K562 (cell line): ENCODE data around the gene CDCA5. TPM values are rescaled to one million over a fixed set of nuclear protein-coding genes. Genes with fewer than 3 reads are reported as not detected.

Source experiments
- ATAC-seq: fragments of 200-7000 bp; cut with Tn5 transposase; 3 replicates; pipeline ENCODE4 v1.9.1; 2020; ENCODE audit warnings: moderate library complexity
- BruUV-seq: library from RNA; stranded (reverse); fragments of 400-500 nt; replicated peaks from 2 replicates; lab custom pipeline; 2021; lab: Mats Ljungman, UMichigan
- CTCF ChIA-PET: fragments of 300-600 bp; formaldehyde crosslinking; extraction: SDS; loops from one replicate; lab custom pipeline; 2021; ENCODE audit warnings: low intra/inter-chr PET ratio; lab: Yijun Ruan, JAX
- POLR2A ChIA-PET: fragments of 300-600, 350-650 bp; sonication (Branson Sonifier 250); formaldehyde crosslinking; extraction: SDS; loops from one replicate; lab custom pipeline; 2021; ENCODE audit warnings: antibody characterized with exemption, inconsistent platforms; lab: Yijun Ruan, JAX
- DNase-seq, 4 experiments: peaks; one replicate each; pipeline versions ENCODE4 v3.0.0 to v3.0.0-alpha.2; 2011 to 2018; ENCODE audit warnings: low spot score in 3 of 4, mixed read lengths in 3 of 4; ENCODE audit errors: extremely low read depth in 1 of 4
- FAIRE-seq: peaks from 2 replicates; lab custom pipeline; 2011; peaks lifted over from hg19 to GRCh38; lab: Jason Lieb, UNC
- H2AFZ ChIP-seq: 2 replicates; pipeline ENCODE4 v1.6.0; 2011; ENCODE audit warnings: low read depth, low read length, control low read depth, inconsistent platforms
- H3K27ac ChIP-seq: fragments of 200-600 bp; 3 replicates; pipeline ENCODE4 v1.8.0; 2011; ENCODE audit warnings: low read depth, mild to moderate bottlenecking, control low read depth, inconsistent platforms, low read length, moderate library complexity, mixed read lengths; ENCODE audit errors: extremely low read depth
- H3K27me3 ChIP-seq, 2 experiments: fragments of 300-600 bp in 1 of 2; 2 replicates in 1 of 2; 3 replicates in 1 of 2; pipeline versions ENCODE4 v1.6.0 to v1.8.0; 2011; ENCODE audit warnings: inconsistent platforms in 2 of 2, low read length in 2 of 2, mild to moderate bottlenecking in 1 of 2, mixed read lengths in 1 of 2, moderate library complexity in 1 of 2; ENCODE audit not compliant: control insufficient read depth in 2 of 2, insufficient read depth in 2 of 2
- H3K36me3 ChIP-seq: fragments of 300-600 bp; 3 replicates; pipeline ENCODE4 v1.8.0; 2011; ENCODE audit warnings: mild to moderate bottlenecking, low read length, inconsistent platforms; ENCODE audit not compliant: control insufficient read depth, insufficient read depth
- H3K4me1 ChIP-seq, 2 experiments: fragments of 200-600 bp in 1 of 2; replicated peaks in 1 of 2; 2 replicates in 1 of 2; 3 replicates in 1 of 2; pipeline versions ENCODE4 v1.5.1 to v1.8.0; 2011; ENCODE audit warnings: inconsistent platforms in 2 of 2, low read length in 2 of 2, mild to moderate bottlenecking in 1 of 2, mixed read lengths in 1 of 2, moderate library complexity in 1 of 2; ENCODE audit not compliant: control insufficient read depth in 2 of 2, insufficient read depth in 2 of 2
- H3K4me2 ChIP-seq: 2 replicates; pipeline ENCODE4 v1.6.1; 2011; ENCODE audit warnings: low read length, control low read depth, inconsistent platforms, mixed read lengths; ENCODE audit not compliant: insufficient read depth
- H3K4me3 ChIP-seq: fragments of 200-600 bp; sonication (generic), shearing (Covaris generic); 2 replicates; pipeline ENCODE4 v1.5.1; 2016; ENCODE audit warnings: control low read depth, inconsistent platforms
- H3K79me2 ChIP-seq: fragments of 200-600 bp; 3 replicates; pipeline ENCODE4 v1.8.0; 2011; ENCODE audit warnings: low read length, inconsistent platforms; ENCODE audit not compliant: control insufficient read depth, insufficient read depth
- H3K9ac ChIP-seq, 2 experiments: 2 replicates each; pipeline versions ENCODE4 v1.6.0 to v1.6.1; 2011; ENCODE audit warnings: low read depth in 2 of 2, low read length in 2 of 2, control low read depth in 1 of 2, inconsistent platforms in 1 of 2, mild to moderate bottlenecking in 1 of 2, mixed read lengths in 1 of 2; ENCODE audit not compliant: insufficient read depth in 1 of 2
- H3K9me1 ChIP-seq: one replicate; pipeline ENCODE4 v1.6.0; 2011; ENCODE audit warnings: inconsistent platforms, mild to moderate bottlenecking, low read length, moderate library complexity; ENCODE audit not compliant: control insufficient read depth, insufficient read depth
- H3K9me3 ChIP-seq: replicated peaks from 2 replicates; pipeline ENCODE4 v1.5.1; 2011; ENCODE audit warnings: low read depth, low read length, inconsistent platforms; ENCODE audit not compliant: control insufficient read depth, insufficient read depth
- H4K20me1 ChIP-seq: replicated peaks from 2 replicates; pipeline ENCODE4 v1.6.1; 2011; ENCODE audit warnings: low read length, inconsistent platforms, mixed read lengths; ENCODE audit not compliant: control insufficient read depth, insufficient read depth
- CTBP1 ChIP-seq: fragments of 450-650 bp; IDR thresholded peaks from 2 replicates; pipeline ENCODE4 v1.6.1; 2016; ENCODE audit warnings: borderline replicate concordance
- MTA2 ChIP-seq: fragments of 450-650 bp; IDR thresholded peaks from 2 replicates; pipeline ENCODE4 v1.6.1; 2016; ENCODE audit warnings: low read depth
- RAD51 ChIP-seq: fragments of 450-650 bp; IDR thresholded peaks from 2 replicates; pipeline ENCODE4 v1.7.1; 2016; ENCODE audit warnings: low read depth, mild to moderate bottlenecking, borderline replicate concordance
- RBM22 ChIP-seq: fragments of 200-400 bp; formaldehyde crosslinking; IDR thresholded peaks from 2 replicates; pipeline ENCODE4 v1.6.1; 2018; ENCODE audit warnings: low read length, low read depth; ENCODE audit not compliant: poor library complexity, severe bottlenecking
- RNF2 ChIP-seq: sonication (generic); IDR thresholded peaks from 2 replicates; pipeline ENCODE4 v1.6.1; 2016
- SRF ChIP-seq, 2 experiments: fragments of 250-450, 450-650 bp in 1 of 2; sonication (Bioruptor Pico) in 1 of 2; sonication (generic) in 1 of 2; formaldehyde crosslinking; IDR thresholded peaks; 2 replicates each; pipeline versions ENCODE4 v1.5.0 to v1.5.1; 2020 to 2022; ENCODE audit warnings: mild to moderate bottlenecking in 1 of 2, missing genetic modification reagents in 1 of 2
- TCF7L2 ChIP-seq: fragments of 150-350 bp; IDR thresholded peaks from 2 replicates; pipeline ENCODE4 v1.6.1; 2016; ENCODE audit warnings: low read depth, mild to moderate bottlenecking, low read length, moderate library complexity
- XRCC4 ChIP-seq: IDR thresholded peaks from one replicate; pipeline ENCODE4 v1.6.1; 2011; ENCODE audit not compliant: insufficient read depth, insufficient read length; ENCODE audit errors: extremely low read depth
- ZBTB1 ChIP-seq: sonication (generic); formaldehyde crosslinking; IDR thresholded peaks from 2 replicates; pipeline ENCODE4 v1.8.1; 2023; ENCODE audit warnings: missing genetic modification reagents, low read depth, mild to moderate bottlenecking, borderline replicate concordance
- ZC3H11A ChIP-seq: IDR thresholded peaks from 2 replicates; pipeline ENCODE4 v1.6.1; 2012; ENCODE audit warnings: low read depth, low read length, improper control_type of control experiment
- ZNF184 ChIP-seq: sonication (generic); formaldehyde crosslinking; IDR thresholded peaks from 2 replicates; pipeline ENCODE4 v1.5.0; 2020; ENCODE audit warnings: missing genetic modification reagents
- in situ Hi-C: fragments of 300-500 bp; cut with MboI; formaldehyde crosslinking; loops from 4 replicates; pipeline ENCODE4 v1.15.0; 2018; ENCODE audit warnings: inconsistent platforms, mixed read lengths
- intact Hi-C: fragments of 100-400 bp; cut with micrococcal nuclease; formaldehyde crosslinking; loops from 2 replicates; pipeline ENCODE4 v1.14.2; 2022
- polyA plus RNA-seq, 8 experiments: library from polyadenylated mRNA; depleted of rRNA in 4 of 8; stranded (reverse) in 5 of 8; unstranded in 3 of 8; fragments of >200 nt; fragmentation: Nextera tagmentation in 2 of 8; fragmentation: Illumina TruSeq in 1 of 8; extraction: Ambion mirVana in 2 of 8; extraction: Trizol in 1 of 8; gene quantifications; 2 replicates each; pipeline versions ENCODE4 v1.2.1 to v1.2.3, GENCODE V29; 2011 to 2014; ENCODE audit warnings: inconsistent platforms in 1 of 8, missing spikeins in 1 of 8
- total RNA-seq, 7 experiments: library from RNA; depleted of rRNA in 6 of 7; stranded (reverse); fragments of >200 nt in 6 of 7; fragmentation: Illumina TruSeq in 2 of 7; extraction: Trizol in 2 of 7; gene quantifications; 2 replicates each; pipeline versions ENCODE4 v1.2.1 to v1.2.3, GENCODE V29; 2011 to 2021; ENCODE audit warnings: low replicate concordance in 1 of 7
- TF ChIP-seq, protein P1 (sequence below): fragments of 250-450 bp; sonication (Bioruptor Pico); IDR thresholded peaks from 2 replicates; pipeline ENCODE4 v1.8.0; 2021; ENCODE audit warnings: moderate library complexity, mild to moderate bottlenecking, inconsistent platforms
- TF ChIP-seq, protein P2 (sequence below), 2 experiments: IDR thresholded peaks; 2 replicates each; pipeline ENCODE4 v1.6.1; 2011; ENCODE audit warnings: borderline replicate concordance in 1 of 2, control low read depth in 1 of 2, low read depth in 1 of 2, low read length in 1 of 2, mild to moderate bottlenecking in 1 of 2, mixed read lengths in 1 of 2, moderate library complexity in 1 of 2; ENCODE audit not compliant: insufficient read depth in 1 of 2, insufficient read length in 1 of 2, poor library complexity in 1 of 2, severe bottlenecking in 1 of 2; ENCODE audit errors: extremely low read depth in 1 of 2

CDCA5 gene
- total and polyA plus RNA-seq, 9 of the 15 experiments (the other 6 are each of a cell fraction or from before 2014, with no cell fraction given) = 18.9 to 94.3 (median 64.6) TPM

DNA sequence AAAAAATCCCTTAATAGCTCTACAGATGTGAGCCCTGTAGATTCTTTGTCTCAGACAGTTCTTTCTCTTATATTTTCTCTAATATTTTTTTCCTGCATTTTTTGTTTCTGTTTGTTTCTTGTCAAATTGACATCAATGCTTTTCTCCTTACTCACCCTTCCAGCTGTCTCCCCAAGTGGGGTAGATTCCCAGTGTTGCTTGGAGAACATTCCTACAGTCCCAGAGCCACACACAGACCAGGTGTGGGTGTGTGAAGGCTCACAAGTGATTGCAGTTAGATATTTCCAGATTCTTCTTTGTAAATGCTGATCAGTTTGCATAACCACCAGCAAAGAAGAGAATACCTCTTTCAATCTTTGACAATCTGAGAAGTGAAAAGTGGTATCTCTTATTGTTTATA, 19.6 kb upstream of the CDCA5 start:
- Histone ChIP-seq H3K4me2 (no peak overlapping the region), H3K9me3 (no peaks in the 10 kb centered on the region), H2AFZ (no peak overlapping the region), H3K27me3 (no peaks in the 10 kb centered on the region), H3K9me1 (no peaks in the 10 kb centered on the region), H3K4me3 (no peak overlapping the region), H3K36me3 (peaks cover 25% of the 10 kb centered on the region; the same call in 2 of the 3 replicates), H3K4me1 (peaks cover under 1 to 3% of the 10 kb centered on the region in 2 experiments; a peak in 3 of 5 replicates), H3K27ac (no peak overlapping the region), H3K79me2 (peaks cover 7% of the 10 kb centered on the region; the same call in 1 of the 3 replicates), H3K9ac (no peak overlapping the region), H4K20me1 (no peaks in the 10 kb centered on the region)
- intact Hi-C loops (no loop called here), in situ Hi-C loops (no loop called here)
- TF ChIP-seq XRCC4 (no peak), RNF2 (no peak), ZC3H11A (no peak), ZBTB1 (no peak), TCF7L2 (no peak), ZNF184 (CRISPR knock-in tag) (no peak), RBM22 (no peak), MTA2 (no peak), CTBP1 (no peak), SRF (CRISPR knock-in tag; IDR thresholded peaks at IDR 0.05) (no peak), RAD51 (no peak)
- TF ChIP-seq, protein P1, sequence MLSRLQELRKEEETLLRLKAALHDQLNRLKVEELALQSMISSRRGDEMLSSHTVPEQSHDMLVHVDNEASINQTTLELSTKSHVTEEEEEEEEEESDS = no peak
- TF ChIP-seq, protein P2, sequence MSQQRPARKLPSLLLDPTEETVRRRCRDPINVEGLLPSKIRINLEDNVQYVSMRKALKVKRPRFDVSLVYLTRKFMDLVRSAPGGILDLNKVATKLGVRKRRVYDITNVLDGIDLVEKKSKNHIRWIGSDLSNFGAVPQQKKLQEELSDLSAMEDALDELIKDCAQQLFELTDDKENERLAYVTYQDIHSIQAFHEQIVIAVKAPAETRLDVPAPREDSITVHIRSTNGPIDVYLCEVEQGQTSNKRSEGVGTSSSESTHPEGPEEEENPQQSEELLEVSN (IDR thresholded peaks at IDR 0.05; ENCODE audit: borderline replicate concordance in 1 of 2, extremely low read depth in 1 of 2, insufficient read depth in 1 of 2, insufficient read length in 1 of 2, low read depth in 1 of 2, low read length in 1 of 2, poor library complexity in 1 of 2, severe bottlenecking in 1 of 2) = no peak
- no peak for ATAC-seq
- no peak for FAIRE-seq
- ChIA-PET CTCF (no interaction called here), POLR2A (interaction anchor here (0.6 to 1.1 kb wide), 4 partner anchors 8 to 122 kb away, joined by 3 read pairs; partner anchors contain the start of gene VPS51)
- DNase-seq = no peak
- BruUV-seq = no TSS peak
